ENCODE data around the gene RAB22A. TPM values are rescaled to one million over a fixed set of nuclear protein-coding genes. Genes with fewer than 3 reads are reported as not detected.

The RAB22A gene
- total RNA-seq, 1 donor from 2014 or later = 17.7 TPM

DNA sequence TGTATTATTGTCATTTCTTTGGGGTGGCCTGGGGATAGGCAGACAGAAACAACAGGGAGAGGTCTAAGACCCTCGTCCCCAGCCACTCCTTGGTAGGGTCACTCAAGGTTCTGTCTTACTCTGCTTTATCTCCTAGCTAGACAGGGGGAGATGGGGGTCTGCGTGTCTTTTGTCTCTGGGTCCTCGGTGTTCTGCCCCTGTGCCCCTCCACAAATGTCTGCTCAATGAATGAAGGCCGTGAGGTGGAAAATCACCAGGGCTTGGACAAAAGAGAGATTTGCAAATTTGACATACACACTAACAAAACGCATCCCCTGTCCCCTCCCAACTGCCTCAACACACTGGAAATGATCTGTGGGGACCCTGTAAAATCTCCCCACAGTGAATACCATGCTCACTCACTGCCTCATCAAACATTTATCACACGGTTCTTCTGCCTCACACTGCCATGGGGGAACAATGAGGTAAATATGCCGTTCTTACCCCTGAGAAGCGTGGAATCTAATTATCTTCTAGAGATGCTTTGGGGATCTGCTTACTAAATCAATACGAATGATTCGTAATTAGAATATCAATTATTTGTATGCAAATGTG is 66.3 kb downstream of the RAB22A start:
- no peak for DNase-seq (ENCODE audit: extremely low spot score, unreplicated experiment)
- H3K27me3 Mint-ChIP-seq = no peaks in the 10 kb centered on the region
- H3K4me1 Mint-ChIP-seq (ENCODE audit: unreplicated experiment) = peaks cover 37% of the 10 kb centered on the region
- peak overlapping the region; percentile 3 for H3K4me3 Mint-ChIP-seq
- TF ChIP-seq, protein P1, sequence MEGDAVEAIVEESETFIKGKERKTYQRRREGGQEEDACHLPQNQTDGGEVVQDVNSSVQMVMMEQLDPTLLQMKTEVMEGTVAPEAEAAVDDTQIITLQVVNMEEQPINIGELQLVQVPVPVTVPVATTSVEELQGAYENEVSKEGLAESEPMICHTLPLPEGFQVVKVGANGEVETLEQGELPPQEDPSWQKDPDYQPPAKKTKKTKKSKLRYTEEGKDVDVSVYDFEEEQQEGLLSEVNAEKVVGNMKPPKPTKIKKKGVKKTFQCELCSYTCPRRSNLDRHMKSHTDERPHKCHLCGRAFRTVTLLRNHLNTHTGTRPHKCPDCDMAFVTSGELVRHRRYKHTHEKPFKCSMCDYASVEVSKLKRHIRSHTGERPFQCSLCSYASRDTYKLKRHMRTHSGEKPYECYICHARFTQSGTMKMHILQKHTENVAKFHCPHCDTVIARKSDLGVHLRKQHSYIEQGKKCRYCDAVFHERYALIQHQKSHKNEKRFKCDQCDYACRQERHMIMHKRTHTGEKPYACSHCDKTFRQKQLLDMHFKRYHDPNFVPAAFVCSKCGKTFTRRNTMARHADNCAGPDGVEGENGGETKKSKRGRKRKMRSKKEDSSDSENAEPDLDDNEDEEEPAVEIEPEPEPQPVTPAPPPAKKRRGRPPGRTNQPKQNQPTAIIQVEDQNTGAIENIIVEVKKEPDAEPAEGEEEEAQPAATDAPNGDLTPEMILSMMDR (conservative IDR thresholded peaks at IDR 0.05) = no peak
- H3K9me3 Mint-ChIP-seq = peaks cover 3% of the 10 kb centered on the region
- H3K27ac Mint-ChIP-seq = peak overlapping the region; percentile 8
- H3K36me3 Mint-ChIP-seq = no peaks in the 10 kb centered on the region

DNA sequence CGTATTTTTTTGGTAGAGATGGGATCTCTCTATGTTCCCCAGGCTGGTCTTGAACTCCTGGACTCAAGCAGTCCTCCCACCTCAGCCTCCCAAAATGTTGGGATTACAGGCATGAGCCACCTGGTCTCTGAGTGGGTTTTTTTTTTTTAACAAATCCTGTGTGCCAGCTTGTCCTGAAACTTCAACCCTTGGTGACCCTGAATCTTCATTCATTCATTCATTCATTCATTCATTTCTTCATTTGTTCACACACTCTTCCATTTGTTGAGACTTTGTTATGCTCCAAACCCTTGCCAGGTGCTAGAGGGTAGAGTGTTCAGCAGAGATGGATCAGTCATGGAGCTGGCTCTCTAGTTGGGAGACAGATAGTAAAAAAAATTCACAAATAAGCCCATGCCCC is 67.5 kb downstream of the RAB22A start:
- Mint-ChIP-seq H3K36me3 (no peaks in the 10 kb centered on the region), H3K4me3 (no peak overlapping the region), H3K27me3 (no peaks in the 10 kb centered on the region), H3K27ac (no peak overlapping the region), H3K4me1 (ENCODE audit: unreplicated experiment) (peaks cover 34% of the 10 kb centered on the region), H3K9me3 (peaks cover 3% of the 10 kb centered on the region)
- TF ChIP-seq, protein P1 (conservative IDR thresholded peaks at IDR 0.05) = no peak
- no peak for DNase-seq (ENCODE audit: extremely low spot score, unreplicated experiment)

DNA sequence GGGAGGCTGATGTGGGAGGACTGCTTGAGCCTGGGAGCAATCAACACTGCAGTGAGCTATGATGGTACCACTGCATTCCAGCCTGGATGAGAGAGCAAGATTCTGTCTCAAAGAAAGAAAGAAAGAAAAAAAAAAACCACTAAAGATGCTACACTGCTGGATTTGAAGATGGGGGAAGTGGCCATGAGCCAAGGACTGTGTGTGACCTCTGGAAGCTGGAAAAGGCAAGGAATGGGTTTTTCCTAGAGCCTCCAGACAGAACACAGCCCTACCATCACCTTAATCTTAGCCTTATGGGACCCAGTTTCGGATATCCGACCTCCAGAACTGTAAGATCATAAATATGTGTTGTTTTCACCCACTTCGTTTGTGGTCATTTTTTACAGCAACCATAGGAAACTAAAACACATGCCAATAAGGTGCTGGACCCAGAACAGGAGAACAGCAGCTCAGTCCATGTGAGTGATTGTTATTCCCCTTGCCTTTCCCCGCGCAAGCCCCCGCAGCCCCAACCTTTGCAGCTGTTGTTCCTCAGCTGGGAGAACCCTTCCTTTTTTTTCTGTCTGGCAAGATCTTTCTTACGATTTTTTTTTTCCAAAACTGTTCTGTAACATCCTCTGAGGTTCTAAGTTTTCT is 68.4 kb downstream of the RAB22A start:
- Mint-ChIP-seq H3K4me3 (no peak overlapping the region), H3K27me3 (no peaks in the 10 kb centered on the region), H3K36me3 (no peaks in the 10 kb centered on the region), H3K4me1 (ENCODE audit: unreplicated experiment) (peaks cover 25% of the 10 kb centered on the region), H3K27ac (no peak overlapping the region), H3K9me3 (peaks cover 6% of the 10 kb centered on the region)
- TF ChIP-seq, protein P1 (conservative IDR thresholded peaks at IDR 0.05) = no peak
- no peak for DNase-seq (ENCODE audit: extremely low spot score, unreplicated experiment)

GRCh38 chr20:58378704-58379103 is 69.2 kb downstream of the RAB22A start:
- DNase-seq (ENCODE audit: extremely low spot score, unreplicated experiment) = no peak
- no peaks in the 10 kb centered on the region for H3K36me3 Mint-ChIP-seq
- no peak overlapping the region for H3K4me3 Mint-ChIP-seq
- H3K4me1 Mint-ChIP-seq (ENCODE audit: unreplicated experiment) = peaks cover 21% of the 10 kb centered on the region
- TF ChIP-seq, protein P1 (conservative IDR thresholded peaks at IDR 0.05) = no peak
- H3K27me3 Mint-ChIP-seq = no peaks in the 10 kb centered on the region
- H3K27ac Mint-ChIP-seq = no peak overlapping the region
- peaks cover 8% of the 10 kb centered on the region for H3K9me3 Mint-ChIP-seq

DNA sequence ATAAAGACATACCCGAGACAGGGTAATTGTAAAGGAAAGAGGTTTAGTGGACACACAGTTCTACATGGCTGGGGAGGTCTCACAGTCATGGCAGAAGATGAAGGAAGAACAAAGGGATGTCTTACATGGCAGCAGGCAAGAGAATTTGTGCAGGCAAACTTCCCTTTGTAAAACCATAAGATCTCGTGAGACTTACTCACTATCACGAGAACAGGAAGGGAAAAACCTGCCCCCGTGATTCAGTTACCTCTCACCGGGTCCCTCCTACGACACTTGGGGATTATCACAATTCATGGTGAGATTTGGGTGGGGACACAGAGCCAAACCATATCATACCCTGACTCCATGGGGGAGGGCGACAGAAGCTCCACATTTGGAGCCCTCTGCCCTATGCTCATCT is 72.1 kb downstream of the RAB22A start:
- DNase-seq (ENCODE audit: extremely low spot score, unreplicated experiment) = no peak
- no peaks in the 10 kb centered on the region for H3K27me3 Mint-ChIP-seq
- TF ChIP-seq, protein P1 (conservative IDR thresholded peaks at IDR 0.05) = no peak
- H3K27ac Mint-ChIP-seq = no peak overlapping the region
- no peaks in the 10 kb centered on the region for H3K4me1 Mint-ChIP-seq (ENCODE audit: unreplicated experiment)
- peaks cover 8% of the 10 kb centered on the region for H3K9me3 Mint-ChIP-seq
- H3K36me3 Mint-ChIP-seq = no peaks in the 10 kb centered on the region
- H3K4me3 Mint-ChIP-seq = no peak overlapping the region
